Stimulated activated CD8-positive, alpha-beta memory T cell treated with anti-CD3 and anti-CD28 coated beads, Interleukin-2, amount 100 ng/mL, for 1 hour (primary cell): Measurements from ENCODE around the gene TUBB3.
"Not testable (repeated sequence)": the region's sequence is repeated elsewhere in the genome, so short reads cannot be mapped to it uniquely, and the experiment has no call there.

Source experiments
- DNase-seq, 2 donors: peaks; one replicate each; pipeline ENCODE4 v3.0.0-alpha.2; 2020; ENCODE audit warnings: low read depth in 2 of 2

TUBB3 gene

GRCh38 chr16:89918453-89919347, 4.4 kb upstream of the TUBB3 start, which contains the start of gene MC1R:
TSS of gene MC1R (plus strand) at chr16:89918862. CDS start at chr16:89919259, 397 bp downstream.
- no peak for DNase-seq

- no peak for DNase-seq
These were observed 3.4 kb upstream of the TUBB3 start for GRCh38 chr16:89919535-89920406.

GRCh38 chr16:89920723-89921122, 2.4 kb upstream of the TUBB3 start:
- no peak for DNase-seq

- DNase-seq = no peak
These were observed 1.9 kb upstream of the TUBB3 start for GRCh38 chr16:89921131-89921701.

- DNase-seq = no peak
These were observed 1.3 kb upstream of the TUBB3 start for GRCh38 chr16:89921702-89922476.

- no peak for DNase-seq
These were observed 662 bp upstream of the TUBB3 start for GRCh38 chr16:89922477-89922883.

GRCh38 chr16:89923640-89924296, 626 bp downstream of the TUBB3 start:
- DNase-seq = no peak

GRCh38 chr16:89924297-89924924, 1.3 kb downstream of the TUBB3 start:
- no peak for DNase-seq

GRCh38 chr16:89924925-89925307, 1.8 kb downstream of the TUBB3 start:
- no peak for DNase-seq

- DNase-seq = no peak
These were observed 2.5 kb downstream of the TUBB3 start for GRCh38 chr16:89925596-89926079.

GRCh38 chr16:89931305-89931896, 8.3 kb downstream of the TUBB3 start:
- no peak for DNase-seq

- DNase-seq = no peak
These were observed 8.8 kb downstream of the TUBB3 start for GRCh38 chr16:89931964-89932363.

- DNase-seq = not testable (repeated sequence)
These were observed 10.9 kb downstream of the TUBB3 start for GRCh38 chr16:89934019-89934418.

- no peak for DNase-seq
These were observed 11.7 kb downstream of the TUBB3 start for GRCh38 chr16:89934611-89935553.

GRCh38 chr16:89935620-89936019, 12.5 kb downstream of the TUBB3 start:
- not testable (repeated sequence) for DNase-seq

GRCh38 chr16:89936034-89936433, 12.9 kb downstream of the TUBB3 start:
- no peak for DNase-seq

- no peak for DNase-seq
These were observed 13.4 kb downstream of the TUBB3 start for GRCh38 chr16:89936508-89936907.

GRCh38 chr16:89936981-89937380, 13.8 kb downstream of the TUBB3 start:
- DNase-seq = no peak
